Ureter (tissue), 1 donor: ENCODE measurements around the gene BIN2. TPM values are rescaled to one million over a fixed set of nuclear protein-coding genes. Genes with fewer than 3 reads are reported as not detected.
"Not testable (repeated sequence)": the region's sequence is repeated elsewhere in the genome, so short reads cannot be mapped to it uniquely, and the experiment has no call there.

Source experiments
- DNase-seq: peaks from one replicate; pipeline ENCODE4 v3.0.0-alpha.2; 2020; ENCODE audit warnings: low spot score
- total RNA-seq: library from RNA; stranded (reverse); gene quantifications from one replicate; pipeline ENCODE4 v1.2.4, GENCODE V29; 2023
- donor health status: DM: yes; HTN: yes; CAD: no.

Gene BIN2
- total RNA-seq, 1 donor from 2014 or later = 5.0 TPM

DNA sequence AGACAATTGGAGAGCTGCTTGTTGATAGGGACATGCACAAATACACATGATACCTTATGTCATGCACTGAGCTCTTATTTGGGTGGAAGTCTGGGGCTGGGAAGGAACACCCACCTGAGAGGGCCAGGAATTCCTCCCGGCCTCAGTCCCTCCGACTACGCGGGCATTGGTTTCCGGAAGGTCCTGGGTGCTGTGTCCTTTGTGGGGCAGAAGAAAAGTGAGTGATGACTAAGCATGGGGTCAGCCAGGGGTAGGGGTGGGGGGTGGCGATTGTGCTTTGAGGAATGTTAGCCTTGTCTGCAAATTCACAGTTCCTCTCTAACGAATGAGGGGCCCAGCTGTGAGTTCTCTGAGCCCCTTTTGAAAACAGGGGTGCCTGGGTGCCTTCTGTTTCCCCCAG, 21.7 kb upstream of the BIN2 start:
- no peak for DNase-seq

DNA sequence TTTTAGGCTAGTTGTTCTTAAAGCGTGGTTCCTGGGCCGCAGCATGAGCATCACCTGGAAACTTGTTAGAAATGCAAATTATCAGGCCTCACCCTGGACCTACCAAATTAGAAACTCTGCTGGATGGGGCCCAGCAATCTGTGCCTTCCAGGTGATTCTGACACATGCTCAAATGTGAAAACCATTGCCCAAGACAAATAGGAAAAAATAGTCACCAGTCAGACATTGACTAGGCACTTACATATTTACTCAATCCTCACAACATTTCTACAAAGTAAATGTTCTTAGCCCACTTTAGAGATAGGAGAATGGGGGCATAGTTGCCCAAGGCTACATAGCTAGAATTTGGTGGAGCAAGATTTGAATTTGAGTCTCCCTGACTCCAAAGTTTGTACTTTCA, 19.2 kb upstream of the BIN2 start:
- DNase-seq = no peak

DNA sequence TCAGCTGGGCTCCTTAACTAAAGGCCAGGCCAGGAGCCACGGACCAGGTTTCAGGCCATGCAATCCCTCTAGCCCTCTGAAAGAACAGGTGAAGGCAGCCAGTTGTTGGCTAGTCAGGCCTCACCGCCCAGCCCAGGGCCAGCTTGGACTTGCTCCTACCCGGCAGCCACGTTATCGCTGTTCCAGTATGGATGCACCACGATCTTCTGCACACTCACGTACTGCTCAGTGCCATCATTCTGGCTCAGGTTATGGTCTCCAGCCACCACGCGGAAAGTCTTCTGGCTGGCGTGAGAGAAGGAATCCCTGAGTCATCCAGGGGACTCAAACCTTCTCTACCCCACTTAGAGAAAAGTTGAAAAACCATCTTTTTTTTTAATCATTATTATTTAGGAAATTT, 18.4 kb upstream of the BIN2 start:
- DNase-seq = no peak

DNA sequence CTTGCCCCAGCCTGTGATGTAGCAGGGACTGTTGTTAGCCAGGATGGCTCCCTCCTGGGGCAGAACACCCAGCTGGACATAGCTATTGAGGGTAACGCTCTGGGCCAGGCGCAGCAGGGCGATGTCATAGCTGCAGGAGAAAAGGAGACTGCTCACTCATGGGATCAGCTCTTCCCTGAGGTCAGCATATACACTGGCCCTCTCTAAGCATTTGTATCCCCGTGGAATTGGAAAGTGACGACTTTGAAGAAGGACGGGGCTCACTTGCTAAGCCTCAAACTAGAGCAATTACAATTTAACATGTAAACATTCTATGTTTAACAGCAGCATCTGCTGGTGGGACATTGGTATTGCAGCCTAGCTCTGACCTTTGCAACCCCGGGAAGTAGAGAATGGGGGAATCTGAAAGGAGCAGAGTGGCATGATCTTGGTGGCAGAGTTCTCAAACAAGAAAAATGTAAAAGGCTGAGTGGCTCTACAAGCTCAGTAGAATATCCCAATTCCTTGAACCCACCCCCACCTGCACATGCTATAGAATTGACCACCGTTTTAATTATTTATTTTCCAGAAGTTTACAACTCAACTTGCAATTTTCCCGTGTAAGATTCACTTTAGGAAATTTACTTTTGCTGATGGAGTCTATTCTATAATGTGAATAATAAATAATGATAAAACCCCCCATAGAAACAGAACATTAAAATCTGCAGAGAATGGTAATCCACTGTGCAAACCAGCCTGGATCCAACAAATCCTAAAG, 17.5 kb upstream of the BIN2 start:
- DNase-seq = peak; percentile 74

DNA sequence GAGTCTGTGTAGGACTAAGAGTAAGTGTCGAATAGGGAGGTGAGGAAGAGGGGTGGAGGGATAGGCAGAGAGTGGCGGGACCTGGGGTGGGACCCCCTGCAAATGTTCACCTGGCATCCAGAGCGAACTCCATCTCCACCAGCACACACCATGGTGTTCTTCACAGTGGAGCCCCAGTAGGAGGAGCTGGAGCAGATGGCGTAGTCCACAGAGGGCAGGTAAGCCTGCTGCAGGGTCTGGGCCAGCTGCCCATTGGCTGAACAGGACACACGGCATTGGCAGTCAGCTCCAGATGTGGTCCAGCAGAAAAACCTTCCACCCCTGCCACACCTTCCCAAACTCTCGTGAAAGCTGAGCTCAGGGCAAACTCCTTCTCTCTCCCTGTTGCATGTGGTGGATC, 15.8 kb upstream of the BIN2 start:
- no peak for DNase-seq

DNA sequence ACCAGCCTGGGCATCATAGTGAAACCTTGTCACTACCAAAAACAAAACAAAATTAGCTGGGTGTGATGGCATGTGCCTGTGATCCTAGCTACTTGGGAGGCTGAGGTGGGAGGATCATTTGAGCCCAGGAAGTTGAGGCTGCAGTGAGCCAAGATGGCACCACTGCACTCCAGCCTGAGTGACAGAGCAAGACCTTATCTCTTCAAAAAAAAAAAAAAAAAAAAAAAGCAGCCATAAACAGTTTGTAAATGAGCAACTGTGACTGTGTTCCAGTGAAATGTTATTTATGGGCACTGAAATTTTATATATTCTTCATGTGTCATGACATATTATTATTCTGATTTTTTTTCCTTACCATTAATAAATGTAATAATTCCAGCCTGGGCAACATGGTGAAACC, 13.4 kb upstream of the BIN2 start:
- DNase-seq = not testable (repeated sequence)

DNA sequence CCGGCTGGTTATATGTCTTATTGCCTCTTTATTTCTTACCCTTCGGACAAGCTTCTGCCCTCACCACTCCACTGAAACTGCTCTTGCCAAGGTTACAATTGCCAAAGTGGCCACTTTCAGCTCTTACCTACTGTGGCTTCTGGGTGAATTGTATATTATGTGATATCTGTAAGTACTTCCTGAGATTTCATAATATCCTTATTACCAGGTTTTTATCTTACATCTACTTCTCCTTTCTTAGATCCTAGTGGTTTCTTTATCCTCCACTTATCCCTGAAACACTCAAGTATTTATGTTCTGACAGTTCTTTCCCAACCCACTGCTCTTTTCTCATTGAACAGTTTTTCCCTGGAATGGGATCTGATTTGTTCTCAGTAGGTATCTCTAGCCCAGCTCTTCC, 12.0 kb upstream of the BIN2 start:
- DNase-seq = no peak

DNA sequence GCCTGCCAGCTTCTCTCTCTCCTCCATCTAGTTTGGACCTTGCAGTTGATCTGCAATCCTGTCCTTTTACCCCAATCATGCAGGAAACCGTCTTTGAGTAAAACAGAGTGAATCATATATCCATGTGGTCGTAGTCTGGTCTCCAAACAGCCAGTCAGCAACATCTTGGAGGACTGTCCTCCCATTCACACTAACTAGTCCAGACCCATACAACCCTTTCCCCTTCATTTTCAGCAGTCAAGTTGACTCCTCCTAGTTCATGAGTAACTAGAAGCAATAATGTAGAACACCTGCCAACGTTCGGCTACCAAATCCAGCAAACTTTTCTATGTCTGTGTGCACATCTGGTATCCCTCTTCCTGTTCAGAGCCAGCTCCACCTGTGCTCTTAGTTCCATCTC, 10.8 kb upstream of the BIN2 start:
- no peak for DNase-seq

DNA sequence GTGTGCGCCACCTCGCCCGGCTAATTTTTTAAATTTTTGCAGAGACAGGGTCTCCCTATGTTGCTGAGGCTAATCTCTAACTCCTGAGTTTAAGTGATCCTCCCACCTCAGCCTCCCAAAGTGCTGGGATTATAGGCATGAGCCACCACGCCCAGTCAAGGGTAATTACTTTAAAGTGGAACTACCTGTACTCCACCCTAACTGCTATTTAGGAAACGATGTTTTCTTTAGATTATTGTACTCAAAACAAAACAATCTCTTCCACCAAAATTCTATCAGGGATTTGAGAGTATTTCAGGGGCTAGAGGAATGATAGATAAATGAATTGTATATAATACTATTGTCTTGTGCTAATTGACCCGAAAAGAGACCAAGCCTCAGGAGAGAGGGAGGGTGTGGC, 9.6 kb upstream of the BIN2 start:
- DNase-seq = no peak

DNA sequence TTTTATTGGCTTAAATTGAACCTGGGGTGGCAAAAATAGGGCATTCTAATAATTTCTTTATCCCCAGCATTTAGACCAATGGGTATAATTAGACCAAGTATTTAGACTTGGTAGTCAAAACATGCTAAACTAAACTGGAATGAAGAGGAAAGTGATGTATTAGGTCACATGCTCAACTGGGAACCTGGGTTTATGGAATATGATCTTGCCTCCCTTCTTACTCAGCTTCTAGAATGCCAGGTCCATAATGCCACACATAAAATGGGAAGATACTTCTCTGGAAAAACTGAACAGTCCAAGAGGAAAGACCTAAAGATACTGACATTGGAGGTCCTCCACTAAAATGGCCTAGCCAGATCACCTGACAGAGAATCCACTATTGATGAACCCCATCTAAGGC, 6.2 kb upstream of the BIN2 start:
- no peak for DNase-seq

DNA sequence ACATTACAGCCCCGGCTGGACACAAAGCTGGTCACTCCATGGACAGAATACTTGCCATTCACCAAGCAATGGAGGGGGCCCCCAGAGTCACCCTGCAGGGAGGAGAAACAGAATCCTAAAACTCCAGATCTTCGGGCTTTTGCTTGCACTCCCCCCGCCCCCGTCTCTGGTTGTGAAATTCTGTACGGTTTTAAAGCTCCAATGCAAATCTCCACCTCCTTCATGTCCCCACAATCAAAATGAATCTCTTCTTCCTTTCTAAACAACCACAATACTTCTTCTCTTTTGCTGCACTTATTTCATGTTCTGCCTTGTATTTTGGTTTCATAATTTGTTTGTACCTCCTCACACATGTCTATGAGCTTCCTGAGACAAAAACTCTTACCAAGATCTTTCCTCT, 5.8 kb upstream of the BIN2 start:
- no peak for DNase-seq

DNA sequence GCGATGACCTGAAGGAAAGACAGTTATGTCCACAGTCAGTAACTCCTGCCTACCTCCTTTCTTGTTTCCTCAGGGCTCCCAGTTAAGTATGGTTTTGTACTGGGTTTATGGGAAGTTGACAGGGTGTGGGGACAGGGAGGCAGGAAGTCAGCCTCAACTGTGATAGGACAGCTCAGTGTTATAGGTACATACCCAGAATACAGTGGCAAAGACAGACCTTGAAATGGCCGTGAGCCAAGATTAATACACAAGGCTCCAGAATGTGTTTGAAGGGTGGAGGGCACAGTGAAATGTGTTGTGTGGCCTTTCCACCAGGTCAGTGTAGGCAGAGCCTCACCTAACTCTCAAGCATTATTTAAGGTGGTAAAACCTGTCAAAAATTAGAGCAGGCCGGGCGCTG, 4.6 kb upstream of the BIN2 start:
- DNase-seq = no peak

DNA sequence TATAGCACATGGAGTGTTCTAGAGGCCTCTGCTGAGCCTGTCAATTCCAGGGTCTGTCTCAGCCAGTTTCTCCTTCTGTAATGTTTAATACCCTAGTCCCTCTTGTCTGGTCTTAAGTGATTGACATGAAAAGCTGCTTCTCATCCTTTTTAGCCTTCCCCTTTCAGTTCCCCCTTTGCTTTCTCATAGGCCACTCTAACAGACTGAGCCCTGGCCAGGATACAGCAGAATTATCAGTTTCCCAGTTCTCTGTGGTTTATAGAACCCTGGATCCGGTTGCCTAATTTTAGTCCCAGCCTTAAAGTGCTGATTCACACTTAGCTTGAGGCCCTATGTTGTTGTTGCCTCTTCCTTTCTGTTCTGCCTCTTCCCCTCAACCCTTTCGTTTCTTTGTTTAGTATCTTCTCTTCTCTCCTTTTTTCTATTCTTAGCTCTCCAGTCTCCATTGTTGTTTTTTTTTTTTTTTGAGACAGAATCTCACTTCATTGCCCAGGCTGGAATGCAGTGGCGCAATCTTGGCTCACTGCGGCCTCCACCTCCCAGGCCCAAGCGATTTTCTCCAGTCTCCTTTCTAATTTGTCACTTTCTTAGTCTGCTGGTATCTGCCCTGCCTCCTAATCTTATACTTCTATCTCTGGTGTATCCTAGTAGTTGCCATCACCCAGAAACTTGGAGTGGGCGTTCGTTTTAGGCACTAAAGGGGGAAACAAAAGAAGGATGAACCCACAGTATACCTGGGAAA, 2.9 kb upstream of the BIN2 start:
- DNase-seq = no peak

DNA sequence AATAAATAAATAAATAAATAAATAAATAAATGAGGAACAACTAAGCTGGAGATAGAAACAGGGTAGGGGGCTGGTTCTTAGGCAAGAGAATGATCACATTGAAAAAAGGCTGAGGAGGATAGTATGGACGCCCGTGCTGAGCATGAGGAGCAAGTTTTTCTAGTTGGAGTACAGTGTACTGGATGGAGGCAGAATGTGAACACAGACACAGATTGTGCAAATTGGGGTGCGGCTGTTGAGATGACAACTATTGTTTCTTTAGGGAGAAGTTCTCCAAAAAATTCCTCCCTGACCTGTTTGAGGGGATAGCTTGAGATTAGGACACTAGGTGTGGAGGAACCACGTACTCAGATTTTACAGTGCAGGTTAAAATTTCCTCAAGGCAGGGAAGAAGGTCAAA, 979 bp upstream of the BIN2 start:
- no peak for DNase-seq

DNA sequence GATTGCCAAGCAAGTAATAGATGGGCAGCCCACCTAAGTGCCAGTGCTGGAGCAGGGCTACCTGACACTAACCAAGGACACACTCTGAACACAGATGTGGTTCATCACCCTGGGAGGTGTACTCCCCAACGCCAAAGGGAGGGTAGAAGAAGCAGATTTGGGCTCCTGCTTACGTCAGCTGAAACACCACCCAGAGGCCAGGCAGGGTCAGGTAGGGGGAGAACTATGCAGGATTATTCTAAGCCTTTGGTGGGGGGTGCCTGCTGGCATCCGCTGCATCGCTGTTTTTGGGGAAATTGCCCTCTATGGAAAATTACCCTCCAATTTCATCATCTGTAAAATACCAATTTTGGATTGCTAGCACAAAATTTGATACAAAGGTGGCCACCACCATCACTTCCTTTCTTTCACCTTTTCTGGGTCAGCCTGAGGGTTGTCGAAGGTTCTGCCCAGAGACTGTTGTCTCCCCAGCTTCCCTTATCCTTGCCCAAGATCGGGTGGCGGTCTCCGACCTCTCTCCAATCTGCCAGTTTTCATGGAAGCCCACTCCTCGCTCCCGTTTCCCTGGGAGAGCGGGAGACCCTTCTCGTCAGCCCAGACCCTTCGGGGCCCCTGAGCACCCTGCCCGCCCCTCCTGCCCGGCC, 535 bp downstream of the BIN2 start:
- DNase-seq = no peak

DNA sequence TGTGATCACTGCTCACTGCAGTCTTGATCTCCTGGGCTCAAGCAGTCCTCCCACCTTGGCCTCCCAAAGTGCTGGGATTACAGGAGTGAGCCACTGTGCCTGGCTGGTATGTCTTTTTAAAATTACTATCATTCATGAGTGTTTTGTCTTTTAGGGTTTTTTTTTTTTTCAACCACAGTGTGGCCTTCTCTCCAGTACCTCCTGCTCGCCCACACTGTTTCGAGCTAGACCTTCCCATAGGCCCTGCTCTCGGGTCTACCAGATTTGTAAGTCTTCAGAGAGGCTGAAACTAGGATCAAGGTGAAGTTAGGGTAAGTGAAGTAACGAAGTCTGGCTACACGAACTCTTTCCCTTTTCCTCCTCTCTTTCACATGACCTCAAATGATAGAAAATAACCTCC, 1.5 kb downstream of the BIN2 start:
- DNase-seq = no peak

DNA sequence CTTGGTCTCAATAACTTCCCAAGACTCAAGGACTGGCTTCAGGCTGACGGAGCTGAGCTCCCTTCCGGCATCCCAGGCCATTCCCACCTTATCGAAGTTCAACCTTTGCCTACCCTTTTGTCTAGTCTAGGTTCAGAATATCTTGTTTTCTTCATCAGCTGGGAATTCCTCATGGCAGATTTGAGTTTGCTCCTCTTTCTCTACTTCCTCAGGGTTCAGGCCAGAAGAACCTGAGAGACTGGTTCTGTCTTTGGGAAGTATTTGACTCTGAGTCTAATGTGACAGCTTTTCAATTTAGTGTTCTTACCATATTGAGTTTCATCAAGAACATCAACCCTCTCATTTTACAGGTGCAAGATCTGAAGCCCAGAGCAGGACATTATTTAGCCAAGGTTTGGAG, 2.1 kb downstream of the BIN2 start:
- no peak for DNase-seq

DNA sequence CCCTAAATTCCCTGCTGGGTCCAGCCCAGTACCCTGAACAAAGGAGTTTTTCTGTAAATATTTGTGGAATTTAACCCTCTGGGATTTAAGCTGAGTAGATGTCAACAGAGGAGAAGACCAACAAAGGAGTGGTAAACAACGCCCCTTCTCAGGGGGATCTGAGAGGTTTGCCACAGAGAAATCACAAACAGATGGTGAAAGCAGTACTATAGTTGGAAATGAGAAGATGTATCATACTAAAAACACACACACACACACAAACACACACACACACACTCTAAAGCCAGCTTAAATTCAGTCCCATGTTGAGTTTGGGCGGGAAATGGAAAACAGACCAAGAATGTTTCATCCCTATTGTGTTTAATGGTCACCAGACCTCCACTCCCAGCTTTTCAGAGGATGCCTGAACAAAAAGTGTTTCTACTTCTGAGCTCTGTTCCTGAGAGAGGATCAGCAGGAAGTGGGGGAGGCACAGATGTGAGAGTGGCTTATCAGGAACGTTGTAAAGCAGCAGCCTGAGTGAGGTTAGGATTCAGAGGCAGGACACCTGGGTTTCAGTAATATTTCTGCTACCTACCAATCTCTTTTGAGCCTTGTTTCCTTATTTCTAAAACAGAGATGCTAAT, 3.2 kb downstream of the BIN2 start:
- DNase-seq = no peak

DNA sequence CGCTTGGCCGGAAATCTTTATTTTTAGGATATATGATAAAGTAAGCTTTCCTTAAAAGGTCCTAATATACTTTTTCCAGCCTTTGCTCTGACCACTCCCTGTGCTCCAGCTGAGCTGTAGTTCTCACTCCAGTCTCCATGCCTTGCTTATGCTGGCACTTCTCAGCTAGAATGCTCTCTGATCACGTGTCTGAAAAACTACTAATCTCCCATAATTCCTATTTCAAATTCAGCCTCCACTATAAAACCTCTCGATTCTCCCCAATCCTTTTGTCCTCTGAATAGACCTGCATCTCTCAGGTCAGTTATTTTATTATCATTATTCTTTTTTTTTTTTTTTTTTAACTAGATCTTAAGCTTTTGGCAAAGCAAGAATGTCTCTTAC, 3.7 kb downstream of the BIN2 start:
- DNase-seq = no peak

DNA sequence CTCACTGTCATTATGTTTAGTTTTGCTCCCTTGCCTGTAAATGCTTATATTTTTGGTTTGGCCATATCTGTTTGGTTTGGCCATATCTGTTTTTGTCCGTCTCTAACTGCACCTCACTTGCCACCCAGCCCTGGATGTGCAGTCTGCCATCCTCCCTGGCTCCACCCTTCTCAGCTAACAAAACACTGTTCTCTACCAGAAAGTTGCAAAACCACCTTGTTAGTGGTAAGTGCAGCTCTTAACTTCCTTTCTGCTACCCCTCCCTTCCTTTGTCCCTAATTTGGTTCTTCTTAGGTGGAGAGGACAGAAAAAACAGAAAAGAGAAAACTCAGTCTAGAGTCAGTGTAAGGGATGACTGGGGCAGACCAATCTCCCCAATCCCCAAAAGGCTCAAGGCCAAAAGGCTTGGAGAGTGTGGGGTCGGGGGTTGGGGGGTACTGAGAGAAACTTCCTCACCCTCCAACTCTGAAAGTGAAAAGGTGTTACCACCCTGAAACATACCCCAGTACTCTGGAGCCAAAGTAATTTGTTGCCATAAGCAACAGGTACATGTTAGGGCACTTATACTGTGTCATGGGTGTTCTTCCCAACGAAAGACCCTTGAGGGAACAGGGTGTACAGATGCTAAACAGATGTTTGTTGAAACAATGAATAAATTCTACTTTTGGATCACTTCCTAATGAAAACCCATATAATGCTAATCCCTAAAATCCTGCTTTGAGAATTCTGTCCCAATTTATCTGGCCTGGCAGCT, 5.0 kb downstream of the BIN2 start:
- no peak for DNase-seq

DNA sequence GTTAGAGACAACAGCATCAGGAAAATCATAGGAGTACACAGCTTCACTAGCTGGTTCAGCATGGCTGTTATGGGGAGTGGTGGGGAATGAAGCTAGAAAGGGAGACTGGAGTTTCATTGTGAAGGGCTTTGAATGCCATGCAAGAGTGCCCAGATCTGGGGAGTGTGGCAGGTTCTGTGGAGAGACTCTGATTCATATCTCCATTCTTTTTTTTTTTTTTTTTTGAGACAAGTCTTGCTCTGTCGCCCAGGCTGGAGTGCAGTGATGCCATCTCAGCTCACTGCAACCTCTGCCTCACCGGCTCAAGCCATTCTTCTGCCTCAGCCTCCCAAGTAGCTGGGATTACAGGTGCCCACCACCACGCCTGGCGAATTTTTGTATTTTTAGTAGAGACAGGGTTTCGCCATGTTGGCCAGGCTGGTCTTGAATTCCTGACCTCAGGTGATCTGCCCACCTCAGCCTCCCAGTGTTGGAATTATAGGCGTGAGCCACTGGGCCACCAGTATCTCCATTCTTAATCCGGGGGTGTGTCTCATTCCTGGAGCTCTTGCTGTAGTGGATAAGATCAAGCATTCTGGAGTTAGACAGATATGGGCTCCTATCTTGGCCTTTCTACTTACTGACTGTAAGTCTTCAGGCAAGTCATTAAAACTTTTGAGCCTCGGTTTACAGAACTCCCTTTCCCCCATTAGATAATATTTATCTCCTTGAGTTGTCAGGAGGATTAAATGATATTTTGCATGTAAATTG, 5.7 kb downstream of the BIN2 start:
- not testable (repeated sequence) for DNase-seq
